Measurements from ENCODE around the gene SULT6B1.

SULT6B1 gene

DNA sequence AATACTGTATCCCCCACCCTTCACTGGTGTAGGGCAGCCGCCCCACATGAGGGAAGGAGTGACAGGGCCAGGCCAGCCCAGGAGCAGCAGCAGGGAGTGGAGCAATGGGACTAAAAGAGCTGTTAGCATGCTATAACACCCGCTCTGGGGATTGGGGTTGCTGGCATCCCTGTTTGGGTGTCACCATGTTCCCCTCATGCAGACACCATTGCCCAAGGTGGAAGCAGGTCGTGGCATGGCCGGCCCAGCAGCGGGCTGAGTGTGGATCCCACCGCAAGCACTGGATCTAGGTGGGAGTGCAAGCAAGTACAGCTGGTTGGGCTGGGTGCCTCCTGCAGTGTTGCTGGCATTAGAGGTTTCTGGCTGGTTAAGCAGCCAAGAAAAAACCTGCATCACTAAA lies 3.3 kb upstream of the SULT6B1 start:
- H3K27ac ChIP-seq: no peak overlapping the region

GRCh38 chr2:37191253-37191652 lies 2.8 kb upstream of the SULT6B1 start:
- TF ChIP-seq, protein P1, sequence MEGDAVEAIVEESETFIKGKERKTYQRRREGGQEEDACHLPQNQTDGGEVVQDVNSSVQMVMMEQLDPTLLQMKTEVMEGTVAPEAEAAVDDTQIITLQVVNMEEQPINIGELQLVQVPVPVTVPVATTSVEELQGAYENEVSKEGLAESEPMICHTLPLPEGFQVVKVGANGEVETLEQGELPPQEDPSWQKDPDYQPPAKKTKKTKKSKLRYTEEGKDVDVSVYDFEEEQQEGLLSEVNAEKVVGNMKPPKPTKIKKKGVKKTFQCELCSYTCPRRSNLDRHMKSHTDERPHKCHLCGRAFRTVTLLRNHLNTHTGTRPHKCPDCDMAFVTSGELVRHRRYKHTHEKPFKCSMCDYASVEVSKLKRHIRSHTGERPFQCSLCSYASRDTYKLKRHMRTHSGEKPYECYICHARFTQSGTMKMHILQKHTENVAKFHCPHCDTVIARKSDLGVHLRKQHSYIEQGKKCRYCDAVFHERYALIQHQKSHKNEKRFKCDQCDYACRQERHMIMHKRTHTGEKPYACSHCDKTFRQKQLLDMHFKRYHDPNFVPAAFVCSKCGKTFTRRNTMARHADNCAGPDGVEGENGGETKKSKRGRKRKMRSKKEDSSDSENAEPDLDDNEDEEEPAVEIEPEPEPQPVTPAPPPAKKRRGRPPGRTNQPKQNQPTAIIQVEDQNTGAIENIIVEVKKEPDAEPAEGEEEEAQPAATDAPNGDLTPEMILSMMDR (IDR thresholded peaks at IDR 0.05): no peak
- no peak for TF ChIP-seq ZFX (IDR thresholded peaks at IDR 0.05; ENCODE audit: borderline replicate concordance)
- H3K27ac ChIP-seq: no peak overlapping the region

More for the DNA sequence above, 3.3 kb upstream of the SULT6B1 start:
- TF ChIP-seq, protein P1 (IDR thresholded peaks at IDR 0.05): no peak
- TF ChIP-seq ZFX (IDR thresholded peaks at IDR 0.05; ENCODE audit: borderline replicate concordance): no peak

DNA sequence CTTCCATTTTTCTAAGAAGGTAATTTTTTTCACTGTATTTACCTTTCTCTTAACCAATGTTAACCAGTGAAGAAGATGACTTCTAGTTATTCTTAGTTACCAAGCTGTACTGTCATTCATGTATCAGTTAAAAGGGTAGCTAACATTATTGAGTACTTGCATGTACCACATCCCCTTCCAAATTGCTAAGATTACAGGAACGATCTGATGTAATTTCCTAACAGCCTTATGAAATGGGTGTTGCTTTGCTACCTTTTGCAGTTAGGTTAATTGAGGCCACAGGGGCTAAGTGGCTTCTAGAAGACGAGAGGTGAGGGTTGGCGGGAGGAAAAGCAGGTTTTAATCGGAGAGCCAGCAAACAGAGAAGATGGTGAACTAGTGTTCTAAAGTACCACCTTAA lies 1.8 kb upstream of the SULT6B1 start:
- TF ChIP-seq, protein P1 (IDR thresholded peaks at IDR 0.05): no peak
- TF ChIP-seq ZFX (IDR thresholded peaks at IDR 0.05; ENCODE audit: borderline replicate concordance): no peak
- H3K27ac ChIP-seq: no peak overlapping the region

DNA sequence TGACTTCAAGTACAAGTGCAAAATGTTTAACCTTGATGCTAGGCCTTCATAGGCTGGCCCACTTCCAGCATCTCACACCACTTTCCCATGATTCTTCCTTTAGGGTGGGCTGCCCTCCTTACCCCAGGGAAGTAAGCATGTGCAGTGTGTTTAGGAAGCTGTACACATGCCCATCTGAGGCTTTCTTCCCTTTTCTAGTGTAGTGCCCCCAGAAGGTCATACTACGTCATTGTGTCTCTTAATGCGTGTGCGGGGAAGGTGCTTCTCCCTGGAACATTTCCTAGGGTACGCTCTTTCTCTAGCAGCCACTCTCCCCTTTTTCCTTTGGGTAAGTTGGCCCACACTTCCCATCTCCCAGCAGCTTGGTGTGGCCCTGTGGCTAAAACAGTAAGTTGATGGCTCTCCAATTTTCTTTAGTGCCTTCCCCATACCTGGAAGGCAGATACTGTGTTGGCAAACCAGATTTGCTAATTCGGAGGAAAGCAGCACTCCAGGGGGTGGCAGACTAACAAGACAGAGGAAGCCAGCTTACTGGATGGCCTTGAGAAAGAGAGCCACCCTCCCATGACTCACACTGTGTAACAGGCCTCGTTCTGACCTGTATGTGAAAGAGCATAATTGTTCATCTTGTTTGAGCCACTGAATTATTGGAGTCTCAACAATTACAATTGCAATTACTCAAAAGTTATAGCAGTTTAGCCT lies 1.1 kb upstream of the SULT6B1 start:
- TF ChIP-seq, protein P1 (IDR thresholded peaks at IDR 0.05): no peak
- no peak for TF ChIP-seq ZFX (IDR thresholded peaks at IDR 0.05; ENCODE audit: borderline replicate concordance)
- H3K27ac ChIP-seq: no peak overlapping the region

- no peak for TF ChIP-seq ZFX (IDR thresholded peaks at IDR 0.05; ENCODE audit: borderline replicate concordance)
- TF ChIP-seq, protein P1 (IDR thresholded peaks at IDR 0.05): no peak
- no peak overlapping the region for H3K27ac ChIP-seq
Measured at GRCh38 chr2:37181726-37182684, 6.5 kb downstream of the SULT6B1 start.

DNA sequence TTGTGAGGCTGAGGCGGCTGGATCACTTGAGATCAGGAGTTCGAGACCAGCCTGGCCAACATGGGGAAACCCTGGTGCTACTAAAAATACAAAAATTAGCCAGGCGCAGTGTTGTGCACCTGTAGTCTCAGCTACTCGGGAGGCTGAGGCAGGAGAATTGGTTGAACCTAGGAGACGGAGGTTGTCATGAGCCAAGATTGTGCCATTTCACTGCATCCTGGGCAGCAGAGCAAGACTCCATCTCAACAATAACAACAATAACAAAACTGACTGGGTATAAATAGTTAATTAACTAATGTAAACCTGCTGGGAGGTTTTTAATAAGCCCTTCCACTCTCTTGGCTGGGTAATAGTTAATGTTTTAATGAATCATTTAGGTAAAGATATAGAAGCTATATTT lies 7.8 kb downstream of the SULT6B1 start:
- H3K27ac ChIP-seq: no peak overlapping the region
- TF ChIP-seq ZFX (IDR thresholded peaks at IDR 0.05; ENCODE audit: borderline replicate concordance): no peak
- TF ChIP-seq, protein P1 (IDR thresholded peaks at IDR 0.05): no peak

All from 22Rv1 (cell line).